ENCODE results near the gene RSPH10B. TPM values are rescaled to one million over a fixed set of nuclear protein-coding genes. Genes with fewer than 3 reads are reported as not detected.
"Not testable (repeated sequence)": the region's sequence is repeated elsewhere in the genome, so short reads cannot be mapped to it uniquely, and the experiment has no call there.

Gene RSPH10B
- total RNA-seq, 1 donor from 2014 or later, result 0.11 TPM

GRCh38 chr7:6012355-6013104, 42.0 kb upstream of the RSPH10B start:
- H4K20me1 ChIP-seq (ENCODE audit: low read depth), result no peaks in the 10 kb centered on the region
- peaks cover 11% of the 10 kb centered on the region for H3K4me1 Mint-ChIP-seq
- H3F3A ChIP-seq (ENCODE audit: low read depth), result peaks cover 16% of the 10 kb centered on the region
- H2AFZ ChIP-seq (replicated peaks), result no peak overlapping the region
- no peak overlapping the region for H3K9ac ChIP-seq
- no peak for TF ChIP-seq CTCF (IDR thresholded peaks at IDR 0.05)
- TF ChIP-seq EZH2 (IDR thresholded peaks at IDR 0.05), result no peak
- TF ChIP-seq EZH2phosphoT487 (IDR thresholded peaks at IDR 0.05), result no peak
- no peak overlapping the region for H3K4me3 Mint-ChIP-seq
- no peaks in the 10 kb centered on the region for H3K9me3 Mint-ChIP-seq
- peaks cover 71% of the 10 kb centered on the region for H3K79me2 ChIP-seq (ENCODE audit: low read depth)
- no peaks in the 10 kb centered on the region for H3K9me3 ChIP-seq (ENCODE audit: low read depth)
- H3K27me3 Mint-ChIP-seq (ENCODE audit: insufficient read depth, low read depth), result peaks cover 2% of the 10 kb centered on the region
- H3K36me3 ChIP-seq, result no peaks in the 10 kb centered on the region
- H3K4me2 ChIP-seq, result no peak overlapping the region
- H3K27me3 ChIP-seq, result no peaks in the 10 kb centered on the region
- no peak for DNase-seq (ENCODE audit: low spot score)
- H3K27ac ChIP-seq, result no peak overlapping the region
- H3K36me3 Mint-ChIP-seq, result peaks cover 13% of the 10 kb centered on the region
- no peak overlapping the region for H3K27ac Mint-ChIP-seq
- H3K4me3 ChIP-seq, result no peak overlapping the region
- peaks cover 5% of the 10 kb centered on the region for H3K4me1 ChIP-seq

- Histone ChIP-seq H3K9ac (no peak overlapping the region), H3K4me3 (no peak overlapping the region), H2AFZ (replicated peaks) (no peak overlapping the region), H3K36me3 (no peaks in the 10 kb centered on the region), H3K27ac (no peak overlapping the region), H3K4me1 (peaks cover 5% of the 10 kb centered on the region), H3K79me2 (ENCODE audit: low read depth) (peaks cover 81% of the 10 kb centered on the region), H3K9me3 (ENCODE audit: low read depth) (no peaks in the 10 kb centered on the region), H3K27me3 (no peaks in the 10 kb centered on the region), H4K20me1 (ENCODE audit: low read depth) (no peaks in the 10 kb centered on the region), H3F3A (ENCODE audit: low read depth) (peaks cover 16% of the 10 kb centered on the region), H3K4me2 (no peak overlapping the region)
- Mint-ChIP-seq H3K4me1 (peaks cover 15% of the 10 kb centered on the region), H3K27ac (no peak overlapping the region), H3K4me3 (no peak overlapping the region), H3K36me3 (peaks cover 9% of the 10 kb centered on the region), H3K27me3 (ENCODE audit: insufficient read depth, low read depth) (peaks cover 2% of the 10 kb centered on the region), H3K9me3 (no peaks in the 10 kb centered on the region)
- TF ChIP-seq EZH2phosphoT487 (IDR thresholded peaks at IDR 0.05) (no peak), CTCF (IDR thresholded peaks at IDR 0.05) (no peak), EZH2 (IDR thresholded peaks at IDR 0.05) (no peak)
- no peak for DNase-seq (ENCODE audit: low spot score)
Measured at GRCh38 chr7:6011541-6011940, 41.1 kb upstream of the RSPH10B start.

- H3K4me1 ChIP-seq; H3K9me3 ChIP-seq (ENCODE audit: low read depth); H3K9me3 Mint-ChIP-seq; H3K27me3 ChIP-seq; H4K20me1 ChIP-seq (ENCODE audit: low read depth); H3K27ac ChIP-seq; H3K36me3 ChIP-seq; H3K27me3 Mint-ChIP-seq (ENCODE audit: insufficient read depth, low read depth); DNase-seq (ENCODE audit: low spot score); H2AFZ ChIP-seq (replicated peaks); H3K9ac ChIP-seq; H3K27ac Mint-ChIP-seq: not testable (repeated sequence)
- Mint-ChIP-seq H3K4me3 (peak overlapping the region; percentile 91), H3K4me1 (peaks cover 15% of the 10 kb centered on the region), H3K36me3 (peaks cover 12% of the 10 kb centered on the region)
- H3K4me2 ChIP-seq, result peak overlapping the region; percentile 71
- H3F3A ChIP-seq (ENCODE audit: low read depth), result peaks cover 16% of the 10 kb centered on the region
- H3K79me2 ChIP-seq (ENCODE audit: low read depth), result peaks cover 86% of the 10 kb centered on the region
- H3K4me3 ChIP-seq, result peak overlapping the region; percentile 65
Measured at GRCh38 chr7:6010370-6010769, 39.9 kb upstream of the RSPH10B start.

Measured in neural progenitor cell (in vitro differentiated cells).